Esophagus squamous epithelium (tissue), 5 donors: ENCODE measurements around the gene RBM4B. TPM values are rescaled to one million over a fixed set of nuclear protein-coding genes. Genes with fewer than 3 reads are reported as not detected.

ENCODE experiments used
- DNase-seq: peaks from one replicate; lab custom pipeline; 2025; lab: John Stamatoyannopoulos, UW
- H3K27ac ChIP-seq, 4 donors: fragments of 200-600 bp; sonication (generic); one replicate each; pipeline ENCODE4 v1.5.1; 2016 to 2019; ENCODE audit warnings: mild to moderate bottlenecking in 1 of 4
- H3K27me3 ChIP-seq, 4 donors: fragments of 200-600 bp; sonication (generic); 1 replicate in 3 of 4; 2 replicates in 1 of 4; pipeline versions ENCODE4 v1.5.1 to v1.6.0; 2017 to 2021; ENCODE audit warnings: antibody characterized with exemption in 1 of 4
- H3K36me3 ChIP-seq, 3 donors: fragments of 200-600 bp; sonication (generic); one replicate each; pipeline ENCODE4 v1.5.1; 2016 to 2019
- H3K4me1 ChIP-seq, 3 donors: fragments of 200-600 bp; sonication (generic); one replicate each; pipeline ENCODE4 v1.5.1; 2017 to 2019
- H3K4me3 ChIP-seq, 4 donors: fragments of 200-600 bp; sonication (generic); 1 replicate in 3 of 4; 2 replicates in 1 of 4; pipeline ENCODE4 v1.5.1; 2016 to 2019; ENCODE audit warnings: mild to moderate bottlenecking in 2 of 4, moderate library complexity in 1 of 4
- H3K9me3 ChIP-seq, 3 donors: fragments of 200-600 bp; sonication (generic); one replicate each; pipeline ENCODE4 v1.5.1; 2016 to 2019
- CTCF ChIP-seq, 6 experiments: fragments of 450-650 bp in 4 of 6; fragments of 200-600 bp in 2 of 6; sonication (generic) in 2 of 6; IDR thresholded peaks; one replicate each; pipeline ENCODE4 v1.5.1; 2016 to 2019; ENCODE audit warnings: antibody characterized with exemption in 6 of 6, mild to moderate bottlenecking in 4 of 6, moderate library complexity in 4 of 6
- POLR2A ChIP-seq, 4 donors: fragments of 450-650 bp; IDR thresholded peaks; one replicate each; pipeline ENCODE4 v1.6.1; 2017; ENCODE audit warnings: antibody characterized with exemption in 4 of 4, mild to moderate bottlenecking in 4 of 4, moderate library complexity in 3 of 4
- WGBS, 2 donors: methylation state at CpG; one replicate each; pipeline ENCODE4 v1.1.5; 2018; 5-methylcytosine and 5-hydroxymethylcytosine counted together
- intact Hi-C: fragments of 100-400 bp; cut with DNase I; formaldehyde crosslinking; loops from one replicate; pipeline ENCODE4 v1.15.0; 2022
- total RNA-seq, 4 donors: library from RNA; depleted of rRNA; stranded (reverse); fragments of >200 nt; gene quantifications; one replicate each; pipeline ENCODE4 v1.1.0, GENCODE V29; 2016
- donor health status: DM: yes; HTN: yes; CAD: no.

RBM4B gene
- total RNA-seq, 4 donors from 2014 or later, result 8.4 to 16.4 (median 9.2) TPM

GRCh38 chr11:66687831-66688281, 10.2 kb upstream of the RBM4B start:
- intact Hi-C loops, result no loop called here
- 73 to 93% methylated on average over 5 to 11 of the region's 13 CpGs for WGBS, 2 donors
- H3K4me1 ChIP-seq, result peaks cover 14 to 40% (median 16%) of the 10 kb centered on the region in 3 donors
- TF ChIP-seq CTCF (IDR thresholded peaks at IDR 0.05) (no peak), POLR2A (IDR thresholded peaks at IDR 0.05) (no peak)
- peak overlapping the region in 3 of 4 donors; percentile 85 to 88 (median 86) for H3K27ac ChIP-seq
- no peaks in the 10 kb centered on the region for H3K9me3 ChIP-seq
- H3K27me3 ChIP-seq, result no peaks in the 10 kb centered on the region
- no peak overlapping the region for H3K4me3 ChIP-seq
- H3K36me3 ChIP-seq, result peaks cover 4 to 83% (median 6%) of the 10 kb centered on the region in 3 donors
- DNase-seq, result no peak

DNA sequence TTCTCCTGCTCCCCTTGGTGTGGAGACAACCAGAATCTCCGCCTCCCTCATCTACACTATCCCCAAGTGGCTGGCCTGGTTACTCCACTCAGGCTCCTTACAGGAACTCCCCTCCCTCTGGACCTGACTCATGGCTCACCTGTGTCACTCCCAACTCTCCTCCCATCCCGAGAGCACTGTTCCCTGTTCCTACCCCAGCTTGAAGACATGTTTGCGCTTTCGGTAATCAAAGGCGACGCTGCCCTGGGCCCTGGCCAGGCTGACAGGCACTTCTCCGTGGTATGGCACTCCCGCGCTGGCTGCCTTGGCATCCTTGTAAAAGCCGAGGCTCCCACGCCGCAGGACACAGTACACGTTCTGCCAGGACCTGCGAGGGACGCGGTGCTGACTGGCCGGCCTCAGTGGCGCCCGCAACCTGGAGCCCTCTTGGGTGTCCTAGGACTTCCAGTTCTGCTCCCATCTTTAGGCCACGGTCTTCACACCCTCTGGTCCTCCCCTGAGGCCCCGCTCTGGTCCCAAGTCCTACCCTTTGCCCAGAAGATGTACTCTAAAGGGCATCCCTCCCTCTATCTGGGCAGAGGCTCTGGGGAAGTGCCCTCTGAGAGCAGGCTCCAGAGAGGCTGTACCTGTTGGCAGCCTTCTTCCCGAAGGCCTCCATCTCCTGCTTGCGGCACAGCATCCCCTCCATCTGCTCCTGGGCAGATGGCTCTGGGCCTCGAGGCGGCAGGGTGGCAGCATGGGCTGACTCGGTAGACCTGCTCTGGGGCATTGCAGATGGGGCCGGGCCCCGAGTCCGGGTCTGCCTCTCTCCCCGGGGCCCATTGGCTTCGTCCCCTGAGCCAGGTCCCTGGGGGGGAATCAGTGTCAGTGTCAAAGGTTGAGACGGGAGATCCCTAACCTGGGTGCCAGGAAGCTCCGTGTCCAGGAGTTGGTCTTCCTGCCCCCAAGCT, 9.4 kb upstream of the RBM4B start:
- Histone ChIP-seq H3K4me3 (peak overlapping the region in 1 of 4 donors; percentile 15), H3K9me3 (no peaks in the 10 kb centered on the region), H3K27ac (peak overlapping the region; percentile 71 to 88 (median 86)), H3K4me1 (peaks cover 14 to 40% (median 16%) of the 10 kb centered on the region in 3 donors), H3K36me3 (peaks cover 0 to 75% (median 4%) of the 10 kb centered on the region in 3 donors), H3K27me3 (no peaks in the 10 kb centered on the region)
- TF ChIP-seq POLR2A (IDR thresholded peaks at IDR 0.05) (peak in 1 of 4 donors; percentile 20), CTCF (IDR thresholded peaks at IDR 0.05) (peak in 3 of 6 experiments; percentile 21 to 51 (median 42))
- DNase-seq, result no peak
- intact Hi-C loops, result no loop called here
- 45 to 78% methylated on average over 8 to 19 of the region's 33 CpGs for WGBS, 2 donors

- whole genome bisulfite sequencing, 2 donors, result 37 to 63% methylated on average over 13 of the region's 15 CpGs
- Histone ChIP-seq H3K4me1 (peaks cover 14 to 40% (median 16%) of the 10 kb centered on the region in 3 donors), H3K36me3 (peaks cover 0 to 67% (median 2%) of the 10 kb centered on the region in 3 donors), H3K27me3 (no peaks in the 10 kb centered on the region), H3K9me3 (no peaks in the 10 kb centered on the region), H3K4me3 (peak overlapping the region in 3 of 4 donors; percentile 12 to 35 (median 19)), H3K27ac (peak overlapping the region; percentile 71 to 88 (median 86))
- TF ChIP-seq CTCF (IDR thresholded peaks at IDR 0.05) (no peak), POLR2A (IDR thresholded peaks at IDR 0.05) (no peak)
- intact Hi-C loops, result no loop called here
- no peak for DNase-seq
Observed at GRCh38 chr11:66686100-66686785, 8.6 kb upstream of the RBM4B start.

DNA sequence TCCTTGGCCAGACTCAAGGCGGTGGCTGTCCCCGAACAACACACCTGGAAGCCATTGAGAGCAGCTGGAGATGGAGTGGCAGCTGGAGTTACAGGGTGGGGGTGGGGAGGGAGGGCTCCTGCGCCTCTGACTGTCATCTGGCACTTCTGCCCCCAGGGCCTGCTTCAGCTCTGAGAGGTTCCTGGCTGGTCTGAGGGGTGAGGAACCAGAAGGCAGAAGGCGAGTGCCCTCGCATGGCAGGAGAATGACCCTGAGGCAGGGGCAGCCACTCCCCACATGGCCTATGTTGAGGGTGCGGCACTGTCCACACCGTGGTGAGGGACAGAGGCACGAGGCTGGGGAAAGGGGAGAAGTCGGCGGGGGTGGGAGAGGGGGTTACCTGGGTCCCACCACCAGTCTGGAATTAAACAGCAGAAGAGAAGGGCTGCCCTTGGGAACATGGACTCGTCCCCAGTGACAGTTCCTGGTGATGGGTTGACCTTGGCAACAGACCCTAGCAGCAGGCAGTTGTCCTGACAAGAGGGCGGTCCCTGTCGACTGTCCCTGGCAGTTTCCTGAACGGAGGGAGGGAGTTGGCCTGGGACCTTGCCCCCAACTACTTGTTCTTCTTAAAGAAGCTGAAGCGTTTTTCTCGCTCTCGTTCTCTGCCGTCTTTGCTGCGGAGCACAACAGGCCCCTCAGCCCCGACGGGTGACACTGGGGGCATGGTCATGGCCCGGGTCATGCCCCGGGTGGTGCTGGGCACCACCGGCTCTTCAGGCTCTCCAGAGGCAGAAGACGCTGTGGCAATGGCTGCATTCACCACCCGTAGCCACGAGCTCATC, 7.8 kb upstream of the RBM4B start:
- H3K27me3 ChIP-seq, result no peaks in the 10 kb centered on the region
- H3K9me3 ChIP-seq, result no peaks in the 10 kb centered on the region
- peaks cover 0 to 59% (median 0%) of the 10 kb centered on the region in 3 donors for H3K36me3 ChIP-seq
- peak overlapping the region; percentile 71 to 88 (median 86) for H3K27ac ChIP-seq
- TF ChIP-seq CTCF (IDR thresholded peaks at IDR 0.05), result no peak
- no peak for DNase-seq
- peak overlapping the region in 3 of 4 donors; percentile 12 to 35 (median 19) for H3K4me3 ChIP-seq
- 59 to 67% methylated on average over 5 to 9 of the region's 27 CpGs for WGBS, 2 donors
- intact Hi-C loops, result no loop called here
- peaks cover 14 to 40% (median 16%) of the 10 kb centered on the region in 3 donors for H3K4me1 ChIP-seq
